ENCODE measurements around the gene SHTN1.

- TF ChIP-seq CTCF (conservative IDR thresholded peaks at IDR 0.05 in 1 of 2, IDR thresholded peaks at IDR 0.05 in 1 of 2; ENCODE audit: extremely low read depth in 1 of 2, insufficient read depth in 1 of 2, low read depth in 1 of 2, low read length in 2 of 2), result no peak
- no peak for TF ChIP-seq EZH2 (IDR thresholded peaks at IDR 0.05; ENCODE audit: borderline replicate concordance, low read length)
These were observed 16.7 kb downstream of the SHTN1 start for GRCh38 chr10:116988311-116988710.

Data from mammary epithelial cell (primary cell).